GM12878 (cell line): ENCODE results near the gene BUB1. TPM values are rescaled to one million over a fixed set of nuclear protein-coding genes. Genes with fewer than 3 reads are reported as not detected.

Experiments
- ATAC-seq: fragments of 200-7000 bp; cut with Tn5 transposase; 3 replicates; pipeline ENCODE4 v1.9.1; 2020; ENCODE audit warnings: mild to moderate bottlenecking, moderate library complexity
- BruUV-seq: library from RNA; stranded (reverse); fragments of 400-500 nt; replicated peaks from 2 replicates; lab custom pipeline; 2021; lab: Mats Ljungman, UMichigan
- CTCF ChIA-PET: fragments of 300-600 bp; sonication (Branson Sonifier 250); formaldehyde crosslinking; extraction: SDS; loops from one replicate; lab custom pipeline; 2021; ENCODE audit warnings: inconsistent platforms; lab: Yijun Ruan, JAX
- POLR2A ChIA-PET: fragments of 350-600 bp; formaldehyde crosslinking; extraction: SDS; loops from one replicate; lab custom pipeline; 2021; ENCODE audit warnings: inconsistent platforms; lab: Charles Lee
- RAD21 ChIA-PET: fragments of 300-600 bp; sonication (Branson Sonifier 250); formaldehyde crosslinking; loops from one replicate; lab custom pipeline; 2023; ENCODE audit warnings: antibody characterized with exemption; ENCODE audit not compliant: unreplicated experiment; lab: Charles Lee
- SMC1A ChIA-PET: fragments of 300-600 bp; sonication (Branson Sonifier 250); formaldehyde crosslinking; loops from one replicate; lab custom pipeline; 2023; ENCODE audit not compliant: unreplicated experiment, uncharacterized antibody; lab: Charles Lee
- DNase-seq: peaks from one replicate; pipeline ENCODE4 v3.0.0-alpha.2; 2011; ENCODE audit warnings: low read depth, low spot score
- FAIRE-seq: peaks from 3 replicates; lab custom pipeline; 2011; peaks lifted over from hg19 to GRCh38; lab: Jason Lieb, UNC
- H2AFZ ChIP-seq: 2 replicates; pipeline ENCODE4 v1.6.0; 2011; ENCODE audit warnings: low read depth, low read length, control low read depth; ENCODE audit not compliant: control insufficient read depth
- H3K27ac ChIP-seq: 2 replicates; pipeline ENCODE4 v1.5.1; 2011; ENCODE audit warnings: control low read depth; ENCODE audit not compliant: control insufficient read depth, insufficient read depth
- H3K27me3 ChIP-seq, 2 experiments: replicated peaks in 1 of 2; 2 replicates each; pipeline versions ENCODE4 v1.6.0 to v1.6.1; 2011; ENCODE audit warnings: low read length in 1 of 2; ENCODE audit not compliant: control insufficient read depth in 2 of 2, insufficient read depth in 2 of 2
- H3K36me3 ChIP-seq, 2 experiments: 2 replicates each; pipeline ENCODE4 v1.5.1; 2011; ENCODE audit warnings: low read length in 1 of 2; ENCODE audit not compliant: control insufficient read depth in 2 of 2, insufficient read depth in 2 of 2
- H3K4me1 ChIP-seq: 2 replicates; pipeline ENCODE4 v1.6.1; 2011; ENCODE audit warnings: mild to moderate bottlenecking, low read length, moderate library complexity, mixed read lengths; ENCODE audit not compliant: control insufficient read depth, insufficient read depth
- H3K4me2 ChIP-seq: 2 replicates; pipeline ENCODE4 v1.6.0; 2011; ENCODE audit warnings: control low read depth; ENCODE audit not compliant: control insufficient read depth, insufficient read depth
- H3K4me3 ChIP-seq: fragments of 200-600 bp; sonication (generic); 2 replicates; pipeline ENCODE4 v1.5.1; 2016
- H3K79me2 ChIP-seq: 2 replicates; pipeline ENCODE4 v1.6.0; 2011; ENCODE audit warnings: low read length; ENCODE audit not compliant: control insufficient read depth, insufficient read depth
- H3K9ac ChIP-seq: 2 replicates; pipeline ENCODE4 v1.8.0; 2011; ENCODE audit warnings: low read length, control low read depth, mixed read lengths; ENCODE audit not compliant: control insufficient read depth, insufficient read depth
- H3K9me3 ChIP-seq: replicated peaks from 3 replicates; pipeline ENCODE4 v1.5.1; 2011; ENCODE audit warnings: mild to moderate bottlenecking, low read length; ENCODE audit not compliant: control insufficient read depth, insufficient read depth
- H4K20me1 ChIP-seq: 2 replicates; pipeline ENCODE4 v1.6.0; 2011; ENCODE audit not compliant: control insufficient read depth, insufficient read depth
- ATF7 ChIP-seq: fragments of 450-650 bp; IDR thresholded peaks from 2 replicates; pipeline ENCODE4 v1.6.1; 2016; ENCODE audit warnings: low read depth, mild to moderate bottlenecking
- HCFC1 ChIP-seq: fragments of 150-350 bp; IDR thresholded peaks from 2 replicates; pipeline ENCODE4 v1.6.1; 2014; ENCODE audit warnings: low read length
- HDAC2 ChIP-seq: fragments of 200-600 bp; sonication (generic); IDR thresholded peaks from 2 replicates; pipeline ENCODE4 v1.6.1; 2017
- IKZF1 ChIP-seq: fragments of 450-650 bp; conservative IDR thresholded peaks from 2 replicates; pipeline ENCODE4 v1.6.1; 2017; ENCODE audit warnings: antibody characterized with exemption, mild to moderate bottlenecking
- IRF4 ChIP-seq: IDR thresholded peaks from 2 replicates; pipeline ENCODE4 v1.6.1; 2011; ENCODE audit warnings: low read depth, low read length
- MEF2B ChIP-seq: fragments of 450-650 bp; IDR thresholded peaks from 2 replicates; pipeline ENCODE4 v1.6.1; 2018; ENCODE audit warnings: mild to moderate bottlenecking, moderate library complexity; ENCODE audit not compliant: partially characterized antibody, poor library complexity, severe bottlenecking
- NBN ChIP-seq: fragments of 450-650 bp; IDR thresholded peaks from 2 replicates; pipeline ENCODE4 v1.6.1; 2016
- POLR2A ChIP-seq: IDR thresholded peaks from 2 replicates; pipeline ENCODE4 v1.6.1; 2011; ENCODE audit warnings: low read depth, mild to moderate bottlenecking, low read length
- SMC3 ChIP-seq: IDR thresholded peaks from 2 replicates; pipeline ENCODE4 v1.6.1; 2011; ENCODE audit warnings: low read length, improper control_type of control experiment, borderline replicate concordance
- SPI1 ChIP-seq: IDR thresholded peaks from 2 replicates; pipeline ENCODE4 v1.6.1; 2011; ENCODE audit warnings: low read depth, mild to moderate bottlenecking, low read length, moderate library complexity, borderline replicate concordance; ENCODE audit not compliant: insufficient read depth
- SRF ChIP-seq, 2 experiments: IDR thresholded peaks; 2 replicates each; pipeline ENCODE4 v1.6.1; 2011; ENCODE audit warnings: low read depth in 2 of 2, low read length in 2 of 2, mild to moderate bottlenecking in 1 of 2, moderate library complexity in 1 of 2
- STAT3 ChIP-seq: IDR thresholded peaks from 2 replicates; pipeline ENCODE4 v1.6.1; 2011; ENCODE audit warnings: low read depth, low read length, improper control_type of control experiment
- TCF7 ChIP-seq: IDR thresholded peaks from 2 replicates; pipeline ENCODE4 v1.6.1; 2014; ENCODE audit warnings: antibody characterized with exemption, borderline replicate concordance
- ZNF24 ChIP-seq: fragments of 450-650 bp; IDR thresholded peaks from 2 replicates; pipeline ENCODE4 v1.6.1; 2017; ENCODE audit warnings: antibody characterized with exemption, mild to moderate bottlenecking
- WGBS: methylation state at CpG from one replicate; pipeline ENCODE4 v1.1.6; 2016; ENCODE audit warnings: low lambda C conversion rate; ENCODE audit not compliant: insufficient replicate concordance, insufficient coverage; ENCODE audit errors: missing lambda C conversion rate; 5-methylcytosine and 5-hydroxymethylcytosine counted together
- in situ Hi-C: fragments of 300-500 bp; cut with MboI; formaldehyde crosslinking; loops from 9 replicates; pipeline ENCODE4 v1.14.3; 2018; ENCODE audit warnings: mixed read lengths
- intact Hi-C: fragments of 100-400 bp; cut with micrococcal nuclease; formaldehyde crosslinking; loops from one replicate; pipeline ENCODE4 v1.14.2; 2022; ENCODE audit not compliant: unreplicated experiment
- polyA plus RNA-seq, 11 experiments: library from polyadenylated mRNA; depleted of rRNA in 4 of 11; unstranded in 6 of 11; stranded (reverse) in 5 of 11; fragments of >200 nt; fragmentation: Nextera tagmentation in 4 of 11; fragmentation: Illumina TruSeq in 1 of 11; extraction: Ambion mirVana in 4 of 11; extraction: Trizol in 1 of 11; gene quantifications; 1 replicate in 1 of 11; 2 replicates in 10 of 11; pipeline versions ENCODE4 v1.2.1 to v1.2.3, GENCODE V29; 2011 to 2016; ENCODE audit warnings: inconsistent platforms in 2 of 11, missing spikeins in 2 of 11, low read depth in 1 of 11
- total RNA-seq, 4 experiments: library from RNA; depleted of rRNA in 3 of 4; stranded (reverse); fragments of >200 nt in 3 of 4; fragmentation: Illumina TruSeq in 1 of 4; extraction: Trizol in 1 of 4; gene quantifications; 2 replicates each; pipeline versions ENCODE4 v1.2.1 to v1.2.3, GENCODE V29; 2013 to 2021
- TF ChIP-seq, protein P1 (sequence below): fragments of 450-650 bp; IDR thresholded peaks from 2 replicates; pipeline ENCODE4 v1.6.1; 2017; ENCODE audit warnings: borderline replicate concordance
- TF ChIP-seq, protein P2 (sequence below): fragments of 450-650 bp; IDR thresholded peaks from 2 replicates; pipeline ENCODE4 v1.6.1; 2016; ENCODE audit warnings: mild to moderate bottlenecking
- TF ChIP-seq, protein P3 (sequence below): IDR thresholded peaks from 2 replicates; pipeline ENCODE4 v1.6.1; 2011; ENCODE audit warnings: low read depth, low read length, improper control_type of control experiment, borderline replicate concordance
- TF ChIP-seq, protein P4 (sequence below): fragments of 450-650 bp; IDR thresholded peaks from 2 replicates; pipeline ENCODE4 v1.6.1; 2017; ENCODE audit warnings: mild to moderate bottlenecking, moderate library complexity

BUB1 gene
- total and polyA plus RNA-seq, 10 of the 15 experiments (the other 5 are each of a cell fraction or from before 2014, with no cell fraction given): 52.4 to 142 (median 88.9) TPM

DNA sequence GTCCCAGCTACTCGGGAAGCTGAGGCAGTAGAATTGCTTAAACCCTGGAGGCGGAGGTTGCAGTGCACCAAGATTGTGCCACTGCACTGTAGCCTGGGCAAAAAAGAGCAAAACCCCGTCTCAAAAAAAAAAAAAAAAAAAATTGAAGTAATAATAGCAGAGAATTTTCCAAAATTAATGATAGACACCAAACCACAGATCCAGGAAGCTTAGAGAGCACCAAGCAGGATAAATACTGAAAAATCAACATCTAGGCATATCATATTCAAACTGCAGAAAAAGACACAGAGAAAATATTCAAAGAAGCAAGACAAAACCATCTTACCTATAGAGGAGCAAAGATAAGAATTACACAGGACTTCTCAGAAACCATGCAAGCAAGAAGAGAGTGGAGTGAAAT is 33.5 kb downstream of the BUB1 start:
- H3K4me3 ChIP-seq: no peak overlapping the region
- BruUV-seq: no TSS peak
- no peaks in the 10 kb centered on the region for H3K79me2 ChIP-seq
- in situ Hi-C loops: no loop called here
- H2AFZ ChIP-seq: no peak overlapping the region
- POLR2A ChIA-PET: interaction anchor here (0.9 kb wide), 1 partner anchor 25 kb away, joined by 3 read pairs; no protein-coding TSS in a partner anchor
- no peak overlapping the region for H3K9ac ChIP-seq
- peaks cover 6 to 25% of the 10 kb centered on the region in 2 experiments for H3K36me3 ChIP-seq
- SMC1A ChIA-PET: no interaction called here
- H3K4me1 ChIP-seq: no peaks in the 10 kb centered on the region
- intact Hi-C loops: no loop called here
- H4K20me1 ChIP-seq: no peaks in the 10 kb centered on the region
- RAD21 ChIA-PET: no interaction called here
- no peak overlapping the region for H3K27ac ChIP-seq
- no peak overlapping the region for H3K4me2 ChIP-seq
- CTCF ChIA-PET: no interaction called here
- no peaks in the 10 kb centered on the region for H3K27me3 ChIP-seq
- no peak for FAIRE-seq
- no peak for DNase-seq
- H3K9me3 ChIP-seq: no peaks in the 10 kb centered on the region
- no peak for ATAC-seq
- TF ChIP-seq IKZF1 (no peak), STAT3 (no peak), TCF7 (no peak), SPI1 (no peak), MEF2B (no peak), IRF4 (no peak), ATF7 (no peak), HCFC1 (no peak), ZNF24 (no peak), SMC3 (no peak), POLR2A (no peak), NBN (no peak), SRF (IDR thresholded peaks at IDR 0.05; ENCODE audit: low read depth in 2 of 2, low read length in 2 of 2) (no peak), HDAC2 (no peak)
- TF ChIP-seq, protein P1, sequence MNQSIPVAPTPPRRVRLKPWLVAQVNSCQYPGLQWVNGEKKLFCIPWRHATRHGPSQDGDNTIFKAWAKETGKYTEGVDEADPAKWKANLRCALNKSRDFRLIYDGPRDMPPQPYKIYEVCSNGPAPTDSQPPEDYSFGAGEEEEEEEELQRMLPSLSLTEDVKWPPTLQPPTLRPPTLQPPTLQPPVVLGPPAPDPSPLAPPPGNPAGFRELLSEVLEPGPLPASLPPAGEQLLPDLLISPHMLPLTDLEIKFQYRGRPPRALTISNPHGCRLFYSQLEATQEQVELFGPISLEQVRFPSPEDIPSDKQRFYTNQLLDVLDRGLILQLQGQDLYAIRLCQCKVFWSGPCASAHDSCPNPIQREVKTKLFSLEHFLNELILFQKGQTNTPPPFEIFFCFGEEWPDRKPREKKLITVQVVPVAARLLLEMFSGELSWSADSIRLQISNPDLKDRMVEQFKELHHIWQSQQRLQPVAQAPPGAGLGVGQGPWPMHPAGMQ: no peak
- TF ChIP-seq, protein P2, sequence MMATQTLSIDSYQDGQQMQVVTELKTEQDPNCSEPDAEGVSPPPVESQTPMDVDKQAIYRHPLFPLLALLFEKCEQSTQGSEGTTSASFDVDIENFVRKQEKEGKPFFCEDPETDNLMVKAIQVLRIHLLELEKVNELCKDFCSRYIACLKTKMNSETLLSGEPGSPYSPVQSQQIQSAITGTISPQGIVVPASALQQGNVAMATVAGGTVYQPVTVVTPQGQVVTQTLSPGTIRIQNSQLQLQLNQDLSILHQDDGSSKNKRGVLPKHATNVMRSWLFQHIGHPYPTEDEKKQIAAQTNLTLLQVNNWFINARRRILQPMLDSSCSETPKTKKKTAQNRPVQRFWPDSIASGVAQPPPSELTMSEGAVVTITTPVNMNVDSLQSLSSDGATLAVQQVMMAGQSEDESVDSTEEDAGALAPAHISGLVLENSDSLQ: no peak
- TF ChIP-seq, protein P3, sequence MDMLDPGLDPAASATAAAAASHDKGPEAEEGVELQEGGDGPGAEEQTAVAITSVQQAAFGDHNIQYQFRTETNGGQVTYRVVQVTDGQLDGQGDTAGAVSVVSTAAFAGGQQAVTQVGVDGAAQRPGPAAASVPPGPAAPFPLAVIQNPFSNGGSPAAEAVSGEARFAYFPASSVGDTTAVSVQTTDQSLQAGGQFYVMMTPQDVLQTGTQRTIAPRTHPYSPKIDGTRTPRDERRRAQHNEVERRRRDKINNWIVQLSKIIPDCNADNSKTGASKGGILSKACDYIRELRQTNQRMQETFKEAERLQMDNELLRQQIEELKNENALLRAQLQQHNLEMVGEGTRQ: no peak
- TF ChIP-seq, protein P4, sequence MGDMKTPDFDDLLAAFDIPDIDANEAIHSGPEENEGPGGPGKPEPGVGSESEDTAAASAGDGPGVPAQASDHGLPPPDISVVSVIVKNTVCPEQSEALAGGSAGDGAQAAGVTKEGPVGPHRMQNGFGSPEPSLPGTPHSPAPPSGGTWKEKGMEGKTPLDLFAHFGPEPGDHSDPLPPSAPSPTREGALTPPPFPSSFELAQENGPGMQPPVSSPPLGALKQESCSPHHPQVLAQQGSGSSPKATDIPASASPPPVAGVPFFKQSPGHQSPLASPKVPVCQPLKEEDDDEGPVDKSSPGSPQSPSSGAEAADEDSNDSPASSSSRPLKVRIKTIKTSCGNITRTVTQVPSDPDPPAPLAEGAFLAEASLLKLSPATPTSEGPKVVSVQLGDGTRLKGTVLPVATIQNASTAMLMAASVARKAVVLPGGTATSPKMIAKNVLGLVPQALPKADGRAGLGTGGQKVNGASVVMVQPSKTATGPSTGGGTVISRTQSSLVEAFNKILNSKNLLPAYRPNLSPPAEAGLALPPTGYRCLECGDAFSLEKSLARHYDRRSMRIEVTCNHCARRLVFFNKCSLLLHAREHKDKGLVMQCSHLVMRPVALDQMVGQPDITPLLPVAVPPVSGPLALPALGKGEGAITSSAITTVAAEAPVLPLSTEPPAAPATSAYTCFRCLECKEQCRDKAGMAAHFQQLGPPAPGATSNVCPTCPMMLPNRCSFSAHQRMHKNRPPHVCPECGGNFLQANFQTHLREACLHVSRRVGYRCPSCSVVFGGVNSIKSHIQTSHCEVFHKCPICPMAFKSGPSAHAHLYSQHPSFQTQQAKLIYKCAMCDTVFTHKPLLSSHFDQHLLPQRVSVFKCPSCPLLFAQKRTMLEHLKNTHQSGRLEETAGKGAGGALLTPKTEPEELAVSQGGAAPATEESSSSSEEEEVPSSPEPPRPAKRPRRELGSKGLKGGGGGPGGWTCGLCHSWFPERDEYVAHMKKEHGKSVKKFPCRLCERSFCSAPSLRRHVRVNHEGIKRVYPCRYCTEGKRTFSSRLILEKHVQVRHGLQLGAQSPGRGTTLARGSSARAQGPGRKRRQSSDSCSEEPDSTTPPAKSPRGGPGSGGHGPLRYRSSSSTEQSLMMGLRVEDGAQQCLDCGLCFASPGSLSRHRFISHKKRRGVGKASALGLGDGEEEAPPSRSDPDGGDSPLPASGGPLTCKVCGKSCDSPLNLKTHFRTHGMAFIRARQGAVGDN: no peak
- TF ChIP-seq, all 136 proteins: peak for 0
- WGBS: 100% methylated on average over 2 of the region's 3 CpGs
